Breast epithelium (tissue), 3 donors: Measurements from ENCODE around the gene RRP8.

Source experiments
- POLR2A ChIP-seq: fragments of 450-650 bp; IDR thresholded peaks from one replicate; pipeline ENCODE4 v1.6.1; 2016; ENCODE audit warnings: antibody characterized with exemption, mild to moderate bottlenecking, moderate library complexity
- TF ChIP-seq, protein P1 (sequence below), 3 donors: fragments of 450-650 bp; IDR thresholded peaks; one replicate each; pipeline ENCODE4 v1.5.1; 2016 to 2017; ENCODE audit warnings: antibody characterized with exemption in 3 of 3, mild to moderate bottlenecking in 3 of 3, moderate library complexity in 3 of 3

DNA sequence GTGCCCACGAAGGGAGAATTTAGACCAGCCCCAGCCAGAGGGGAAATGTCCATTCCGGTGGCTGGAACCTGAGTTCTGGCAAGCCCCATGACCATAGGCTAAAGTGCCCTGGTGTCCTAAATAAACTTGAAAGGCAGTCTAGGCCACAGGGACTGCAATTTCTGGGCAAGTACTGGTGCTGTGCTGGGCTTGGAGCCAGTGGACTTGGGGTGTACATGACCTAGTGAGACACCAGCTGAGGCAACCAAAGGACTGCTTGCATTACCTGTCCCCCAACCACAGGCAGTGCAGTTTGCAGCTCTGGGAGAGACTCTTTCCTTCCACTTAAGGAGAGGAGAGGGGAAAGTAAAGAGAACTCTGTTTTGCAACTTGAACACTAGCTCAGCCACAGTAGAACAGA is 23.7 kb downstream of the RRP8 start:
- no peak for TF ChIP-seq POLR2A
- TF ChIP-seq, protein P1, sequence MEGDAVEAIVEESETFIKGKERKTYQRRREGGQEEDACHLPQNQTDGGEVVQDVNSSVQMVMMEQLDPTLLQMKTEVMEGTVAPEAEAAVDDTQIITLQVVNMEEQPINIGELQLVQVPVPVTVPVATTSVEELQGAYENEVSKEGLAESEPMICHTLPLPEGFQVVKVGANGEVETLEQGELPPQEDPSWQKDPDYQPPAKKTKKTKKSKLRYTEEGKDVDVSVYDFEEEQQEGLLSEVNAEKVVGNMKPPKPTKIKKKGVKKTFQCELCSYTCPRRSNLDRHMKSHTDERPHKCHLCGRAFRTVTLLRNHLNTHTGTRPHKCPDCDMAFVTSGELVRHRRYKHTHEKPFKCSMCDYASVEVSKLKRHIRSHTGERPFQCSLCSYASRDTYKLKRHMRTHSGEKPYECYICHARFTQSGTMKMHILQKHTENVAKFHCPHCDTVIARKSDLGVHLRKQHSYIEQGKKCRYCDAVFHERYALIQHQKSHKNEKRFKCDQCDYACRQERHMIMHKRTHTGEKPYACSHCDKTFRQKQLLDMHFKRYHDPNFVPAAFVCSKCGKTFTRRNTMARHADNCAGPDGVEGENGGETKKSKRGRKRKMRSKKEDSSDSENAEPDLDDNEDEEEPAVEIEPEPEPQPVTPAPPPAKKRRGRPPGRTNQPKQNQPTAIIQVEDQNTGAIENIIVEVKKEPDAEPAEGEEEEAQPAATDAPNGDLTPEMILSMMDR (IDR thresholded peaks at IDR 0.05): no peak
